Adrenal gland (tissue), 5 donors: ENCODE results near the gene SLC35F1.

Source experiments
- CTCF ChIP-seq, 6 experiments: fragments of 450-650 bp in 4 of 6; fragments of 200-600 bp in 2 of 6; sonication (generic) in 1 of 6; IDR thresholded peaks; 1 replicate in 5 of 6; 2 replicates in 1 of 6; pipeline versions ENCODE4 v1.5.1 to v1.8.0; 2016 to 2021; ENCODE audit warnings: antibody characterized with exemption in 6 of 6, mild to moderate bottlenecking in 2 of 6, moderate library complexity in 1 of 6
- POLR2A ChIP-seq, 2 donors: fragments of 450-650 bp; IDR thresholded peaks; one replicate each; pipeline ENCODE4 v1.6.1; 2017; ENCODE audit warnings: antibody characterized with exemption in 2 of 2, mild to moderate bottlenecking in 2 of 2, moderate library complexity in 1 of 2
- donor health status: DM: no; HTN: no; CAD: no.

GRCh38 chr6:118335325-118335816 lies 428.3 kb downstream of the SLC35F1 start:
- TF ChIP-seq CTCF (IDR thresholded peaks at IDR 0.05) (no peak), POLR2A (IDR thresholded peaks at IDR 0.05) (no peak)
